ENCODE results near the gene TRAPPC10. TPM values are rescaled to one million over a fixed set of nuclear protein-coding genes. Genes with fewer than 3 reads are reported as not detected.

TRAPPC10 gene
- total RNA-seq, 1 donor from 2014 or later, result 24.7 TPM

- no peak for DNase-seq
These were observed 6.5 kb upstream of the TRAPPC10 start for GRCh38 chr21:44005593-44005992.

GRCh38 chr21:44006017-44006619 is 6.0 kb upstream of the TRAPPC10 start:
- DNase-seq, result no peak

GRCh38 chr21:44006656-44007055 is 5.5 kb upstream of the TRAPPC10 start:
- no peak for DNase-seq

GRCh38 chr21:44010429-44010828 is 1.7 kb upstream of the TRAPPC10 start:
- no peak for DNase-seq

- no peak for DNase-seq
These were observed 986 bp upstream of the TRAPPC10 start for GRCh38 chr21:44011123-44011522.

GRCh38 chr21:44012474-44013379 is 618 bp downstream of the TRAPPC10 start:
- peak; percentile 43 for DNase-seq

GRCh38 chr21:44013380-44014088 is 1.4 kb downstream of the TRAPPC10 start:
- DNase-seq, result no peak

- no peak for DNase-seq
These were observed 5.5 kb downstream of the TRAPPC10 start for GRCh38 chr21:44017601-44018000.

- DNase-seq, result no peak
These were observed 6.0 kb downstream of the TRAPPC10 start for GRCh38 chr21:44018127-44018526.

- DNase-seq, result no peak
These were observed 6.9 kb downstream of the TRAPPC10 start for GRCh38 chr21:44018813-44019567.

- no peak for DNase-seq
These were observed 7.5 kb downstream of the TRAPPC10 start for GRCh38 chr21:44019568-44019958.

- no peak for DNase-seq
These were observed 8.4 kb downstream of the TRAPPC10 start for GRCh38 chr21:44020551-44020950.

GRCh38 chr21:44021064-44021463 is 9.0 kb downstream of the TRAPPC10 start:
- DNase-seq, result no peak

GRCh38 chr21:44024257-44024656 is 12.1 kb downstream of the TRAPPC10 start:
- DNase-seq, result no peak

GRCh38 chr21:44024887-44025353 is 12.8 kb downstream of the TRAPPC10 start:
- DNase-seq, result peak; percentile 26

GRCh38 chr21:44027607-44028286 is 15.6 kb downstream of the TRAPPC10 start:
- DNase-seq, result no peak

- DNase-seq, result no peak
These were observed 16.2 kb downstream of the TRAPPC10 start for GRCh38 chr21:44028287-44028659.

- DNase-seq, result no peak
These were observed 17.5 kb downstream of the TRAPPC10 start for GRCh38 chr21:44029460-44030087.

GRCh38 chr21:44035244-44035643 is 23.1 kb downstream of the TRAPPC10 start:
- no peak for DNase-seq

GRCh38 chr21:44038063-44038462 is 26.0 kb downstream of the TRAPPC10 start:
- no peak for DNase-seq

- DNase-seq, result no peak
These were observed 27.7 kb downstream of the TRAPPC10 start for GRCh38 chr21:44039828-44040227.

Measured in tongue (tissue), 2 donors.